HCT116 (cell line): ENCODE data around the gene P2RX1. TPM values are rescaled to one million over a fixed set of nuclear protein-coding genes. Genes with fewer than 3 reads are reported as not detected.

Experiments
- ATAC-seq: fragments of 200-7000 bp; cut with Tn5 transposase; 2 replicates; pipeline ENCODE4 v1.9.1; 2020; ENCODE audit warnings: mild to moderate bottlenecking, moderate library complexity
- BruUV-seq: library from RNA; stranded (reverse); fragments of 400-500 nt; replicated peaks from 2 replicates; lab custom pipeline; 2021; lab: Mats Ljungman, UMichigan
- CTCF ChIA-PET: fragments of 300-600 bp; sonication (Branson Sonifier 250); formaldehyde crosslinking; loops from one replicate; lab custom pipeline; 2021; ENCODE audit warnings: antibody characterized with exemption; lab: Charles Lee
- POLR2A ChIA-PET: fragments of 300-600, 350-600 bp; sonication (Branson Sonifier 250); formaldehyde crosslinking; loops from one replicate; lab custom pipeline; 2021; ENCODE audit warnings: antibody characterized with exemption; lab: Charles Lee
- RAD21 ChIA-PET, 2 experiments: fragments of 300-600 bp; sonication (Branson Sonifier 250); formaldehyde crosslinking; loops; one replicate each; lab custom pipeline; 2023; ENCODE audit warnings: low total read pairs in 2 of 2; ENCODE audit not compliant: uncharacterized antibody in 2 of 2, unreplicated experiment in 2 of 2, low non-redundant PET in 1 of 2; lab: Charles Lee
- DNase-seq: peaks from one replicate; pipeline ENCODE4 v3.0.0-alpha.2; 2010; ENCODE audit warnings: low read depth, low spot score
- H2AFZ ChIP-seq: fragments of 200-600 bp; shearing (Covaris generic), sonication (generic); 2 replicates; pipeline ENCODE4 v1.6.1; 2017; ENCODE audit warnings: low read depth, mixed run types, mixed read lengths, antibody characterized with exemption, low read length; ENCODE audit not compliant: poor library complexity, severe bottlenecking
- H3K27ac ChIP-seq: 2 replicates; pipeline ENCODE4 v1.5.1; 2012; ENCODE audit warnings: low read depth, low read length
- H3K27me3 ChIP-seq: fragments of 200-600 bp; sonication (generic); 2 replicates; pipeline ENCODE4 v1.6.1; 2016; ENCODE audit warnings: mixed run types, low read length, mixed read lengths; ENCODE audit not compliant: insufficient read depth
- H3K36me3 ChIP-seq, 2 experiments: fragments of 200-500 bp in 1 of 2; fragments of 200-600 bp in 1 of 2; sonication (Bioruptor generic) in 1 of 2; sonication (generic) in 1 of 2; 2 replicates each; pipeline versions ENCODE4 v1.5.1 to v1.6.1; 2014 to 2016; ENCODE audit warnings: low read length in 2 of 2, inconsistent platforms in 1 of 2, mixed read lengths in 1 of 2, mixed run types in 1 of 2; ENCODE audit not compliant: insufficient read depth in 2 of 2, control insufficient read depth in 1 of 2
- H3K4me1 ChIP-seq, 2 experiments: fragments of 200-600 bp in 1 of 2; sonication (generic) in 1 of 2; 2 replicates each; pipeline versions ENCODE4 v1.5.1 to v1.6.1; 2012 to 2017; ENCODE audit warnings: low read length in 2 of 2, inconsistent platforms in 1 of 2, mild to moderate bottlenecking in 1 of 2, mixed read lengths in 1 of 2, mixed run types in 1 of 2, moderate library complexity in 1 of 2; ENCODE audit not compliant: insufficient read depth in 2 of 2, control insufficient read depth in 1 of 2
- H3K4me2 ChIP-seq: fragments of 200-600 bp; sonication (generic); 2 replicates; pipeline ENCODE4 v1.6.1; 2017; ENCODE audit warnings: mixed run types, low read length, mixed read lengths
- H3K4me3 ChIP-seq, 2 experiments: fragments of 200-600 bp in 1 of 2; sonication (generic) in 1 of 2; replicated peaks in 1 of 2; 2 replicates each; pipeline ENCODE4 v1.5.1; 2011 to 2016; ENCODE audit warnings: low read length in 2 of 2, control low read depth in 1 of 2, low read depth in 1 of 2, mild to moderate bottlenecking in 1 of 2, mixed read lengths in 1 of 2, mixed run types in 1 of 2
- H3K79me2 ChIP-seq: fragments of 200-600 bp; sonication (generic); 2 replicates; pipeline ENCODE4 v1.6.1; 2017; ENCODE audit warnings: mild to moderate bottlenecking, mixed run types, low read length, moderate library complexity, mixed read lengths; ENCODE audit not compliant: insufficient read depth
- H3K9ac ChIP-seq: fragments of 200-600 bp; sonication (generic); 2 replicates; pipeline ENCODE4 v1.6.1; 2016; ENCODE audit warnings: low read length, mixed read lengths
- H3K9me2 ChIP-seq: fragments of 200-600 bp; sonication (generic), shearing (Covaris generic); 2 replicates; pipeline ENCODE4 v1.6.1; 2017; ENCODE audit warnings: mixed run types, mild to moderate bottlenecking, moderate library complexity; ENCODE audit not compliant: insufficient read depth
- H3K9me3 ChIP-seq, 2 experiments: fragments of 200-500 bp in 1 of 2; fragments of 200-600 bp in 1 of 2; sonication (Bioruptor generic) in 1 of 2; sonication (generic) in 1 of 2; 2 replicates each; pipeline ENCODE4 v1.6.1; 2014 to 2017; ENCODE audit warnings: low read length in 2 of 2, mixed read lengths in 2 of 2, inconsistent platforms in 1 of 2, low read depth in 1 of 2, mild to moderate bottlenecking in 1 of 2, mixed run types in 1 of 2, moderate library complexity in 1 of 2; ENCODE audit not compliant: control insufficient read depth in 1 of 2, insufficient read depth in 1 of 2
- H4K20me1 ChIP-seq: fragments of 200-600 bp; sonication (generic), shearing (Covaris generic); 2 replicates; pipeline ENCODE4 v1.6.1; 2017; ENCODE audit warnings: mixed run types, mild to moderate bottlenecking, moderate library complexity; ENCODE audit not compliant: insufficient read depth
- EZH2phosphoT487 ChIP-seq: fragments of 200-600 bp; IDR thresholded peaks from 2 replicates; pipeline ENCODE4 v1.6.1; 2018; ENCODE audit warnings: antibody characterized with exemption, borderline replicate concordance
- TCF7L2 ChIP-seq: IDR thresholded peaks from 2 replicates; pipeline ENCODE4 v1.7.0; 2011; ENCODE audit warnings: borderline replicate concordance, inconsistent platforms; ENCODE audit not compliant: insufficient read depth, insufficient read length; ENCODE audit errors: extremely low read depth
- intact Hi-C: fragments of 100-400 bp; cut with micrococcal nuclease; formaldehyde crosslinking; loops from 2 replicates; pipeline ENCODE4 v1.10.0; 2022
- total RNA-seq: library from RNA; stranded (reverse); gene quantifications from one replicate; pipeline ENCODE4 v1.2.1, GENCODE V29; 2021; ENCODE audit not compliant: unreplicated experiment

Gene P2RX1
- total RNA-seq, 1 experiment from 2014 or later, result not detected

DNA sequence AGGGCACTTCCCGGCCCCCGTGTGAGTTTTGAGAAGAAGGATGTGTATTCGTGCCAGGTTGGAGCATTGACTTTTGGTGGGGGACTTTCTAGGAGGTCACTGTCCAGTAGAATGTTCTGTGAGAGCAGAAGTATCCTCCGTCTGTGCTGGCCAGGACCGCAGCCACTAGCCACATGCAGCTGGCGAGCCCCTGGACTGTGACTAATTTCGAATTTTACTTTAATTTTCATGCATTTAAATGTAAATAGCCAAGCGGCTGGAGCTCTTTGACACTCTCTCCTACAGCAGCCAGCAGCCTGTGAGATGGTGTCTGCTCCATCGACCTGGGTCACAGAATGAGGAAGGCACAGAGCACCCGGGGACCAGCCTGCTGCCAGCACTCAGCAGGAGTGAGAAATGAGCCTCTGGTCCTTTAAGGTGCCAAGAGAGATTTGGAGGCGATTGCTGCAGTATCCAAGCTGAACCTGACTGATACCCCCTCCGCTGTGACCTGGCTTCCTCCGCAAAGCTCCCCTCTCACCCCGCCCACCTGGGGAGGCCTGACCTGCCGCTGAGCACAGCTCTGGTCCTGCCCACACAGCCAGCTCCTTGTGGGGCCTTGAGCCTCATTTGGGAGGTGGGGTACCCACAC lies 40.2 kb upstream of the P2RX1 start:
- H3K4me2 ChIP-seq, result no peak overlapping the region
- DNase-seq, result no peak
- no peak for ATAC-seq
- H3K79me2 ChIP-seq, result no peaks in the 10 kb centered on the region
- ChIA-PET RAD21 (no interaction called here), POLR2A (no interaction called here), CTCF (no interaction called here)
- H3K4me3 ChIP-seq, result no peak overlapping the region
- peaks cover 12 to 18% of the 10 kb centered on the region in 2 experiments for H3K4me1 ChIP-seq
- BruUV-seq, result no TSS peak
- no peak overlapping the region for H2AFZ ChIP-seq
- no peak overlapping the region for H3K9ac ChIP-seq
- H3K27ac ChIP-seq, result no peak overlapping the region
- H3K36me3 ChIP-seq, result no peaks in the 10 kb centered on the region
- TF ChIP-seq TCF7L2, result no peak
- intact Hi-C loops, result no loop called here
- no peaks in the 10 kb centered on the region for H3K9me3 ChIP-seq
- no peaks in the 10 kb centered on the region for H3K9me2 ChIP-seq
- H3K27me3 ChIP-seq, result no peaks in the 10 kb centered on the region
- H4K20me1 ChIP-seq, result no peaks in the 10 kb centered on the region

- no peak for DNase-seq
- H3K36me3 ChIP-seq, result no peaks in the 10 kb centered on the region
- H3K27me3 ChIP-seq, result no peaks in the 10 kb centered on the region
- H3K4me2 ChIP-seq, result no peak overlapping the region
- RAD21 ChIA-PET, result no interaction called here
- TF ChIP-seq EZH2phosphoT487, result no peak
- ATAC-seq, result no peak
- CTCF ChIA-PET, result no interaction called here
- H3K9ac ChIP-seq, result no peak overlapping the region
- H3K4me1 ChIP-seq, result peaks cover 12 to 16% of the 10 kb centered on the region in 2 experiments
- H2AFZ ChIP-seq, result no peak overlapping the region
- no peak overlapping the region for H3K27ac ChIP-seq
- POLR2A ChIA-PET, result no interaction called here
- H3K79me2 ChIP-seq, result no peaks in the 10 kb centered on the region
- intact Hi-C loops, result no loop called here
- no peak overlapping the region for H3K4me3 ChIP-seq
- H3K9me2 ChIP-seq, result no peaks in the 10 kb centered on the region
- H4K20me1 ChIP-seq, result no peaks in the 10 kb centered on the region
- no TSS peak for BruUV-seq
- no peaks in the 10 kb centered on the region for H3K9me3 ChIP-seq
Measured at GRCh38 chr17:3955673-3955988, 39.4 kb upstream of the P2RX1 start.
